Memory B cell (primary cell): Measurements from ENCODE around the gene ZNF148.

ENCODE experiments used
- ATAC-seq: fragments of 150-1000 bp; cut with Tn5 transposase; 2 replicates; pipeline ENCODE4 v1.10.0; 2021; ENCODE audit warnings: low read depth, mild to moderate bottlenecking, moderate library complexity
- DNase-seq, 2 donors: peaks; one replicate each; pipeline ENCODE4 v3.0.0; 2022; ENCODE audit warnings: low spot score in 2 of 2
- H3K27ac Mint-ChIP-seq: one replicate; pipeline ENCODE4 v1.8.0; 2022; ENCODE audit warnings: mild to moderate bottlenecking, moderate library complexity, mixed read lengths
- H3K27me3 Mint-ChIP-seq: one replicate; pipeline ENCODE4 v1.8.0; 2022; ENCODE audit warnings: mixed read lengths
- H3K36me3 Mint-ChIP-seq: one replicate; pipeline ENCODE4 v1.8.0; 2022; ENCODE audit warnings: mild to moderate bottlenecking, mixed read lengths
- H3K4me1 Mint-ChIP-seq: one replicate; pipeline ENCODE4 v1.8.0; 2022; ENCODE audit warnings: mixed read lengths
- H3K4me3 Mint-ChIP-seq: one replicate; pipeline ENCODE4 v1.8.0; 2022; ENCODE audit warnings: mild to moderate bottlenecking, moderate library complexity, mixed read lengths
- H3K9me3 Mint-ChIP-seq: one replicate; pipeline ENCODE4 v1.8.0; 2022; ENCODE audit warnings: mixed read lengths

Gene ZNF148

GRCh38 chr3:125206934-125207333 lies 168.2 kb downstream of the ZNF148 start:
- Mint-ChIP-seq H3K4me1 (peaks cover 5% of the 10 kb centered on the region), H3K9me3 (no peaks in the 10 kb centered on the region), H3K27me3 (peaks cover 12% of the 10 kb centered on the region), H3K4me3 (no peak overlapping the region), H3K36me3 (peaks cover 2% of the 10 kb centered on the region), H3K27ac (no peak overlapping the region)
- DNase-seq (no peak), ATAC-seq (no peak)

DNA sequence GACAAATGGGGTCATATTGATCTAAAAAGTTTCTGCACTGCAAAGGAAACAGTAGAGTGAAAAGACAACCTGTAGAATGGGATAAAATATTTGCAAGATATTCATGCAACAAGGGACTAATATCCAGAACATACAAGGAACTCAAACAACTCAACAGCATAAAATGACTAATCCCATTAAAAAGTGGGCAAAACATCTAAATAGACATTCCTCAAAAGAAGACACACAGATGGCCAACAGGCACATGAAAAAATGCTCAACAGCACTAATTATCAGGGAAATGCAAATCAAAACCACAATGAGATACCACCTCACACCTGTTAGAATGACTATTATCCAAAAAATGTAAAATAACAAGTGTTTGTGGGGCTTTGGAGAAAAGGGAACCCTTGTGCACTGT lies 171.4 kb downstream of the ZNF148 start:
- Mint-ChIP-seq H3K9me3 (no peaks in the 10 kb centered on the region), H3K36me3 (no peaks in the 10 kb centered on the region), H3K27me3 (peaks cover 3% of the 10 kb centered on the region), H3K4me3 (no peak overlapping the region), H3K27ac (no peak overlapping the region), H3K4me1 (peaks cover 5% of the 10 kb centered on the region)
- DNase-seq (no peak), ATAC-seq (no peak)

DNA sequence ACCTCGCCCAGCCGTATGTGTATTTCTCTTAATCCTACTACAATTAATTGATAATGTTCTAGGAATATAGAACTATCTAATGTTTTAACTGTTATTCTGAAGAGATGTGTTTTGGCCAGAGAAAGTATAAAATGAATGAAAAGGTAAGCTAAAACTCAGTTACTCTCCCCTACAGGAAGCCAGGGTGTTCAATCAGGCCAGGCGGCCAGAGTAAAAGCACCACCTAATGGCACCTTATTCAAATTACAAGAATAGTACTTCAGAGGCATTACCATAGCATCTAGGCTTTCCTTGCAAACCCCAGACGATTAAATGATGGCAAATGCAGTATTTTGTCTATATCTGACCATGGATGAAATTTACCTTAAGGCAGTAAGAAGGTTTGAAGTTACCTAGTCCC lies 172.9 kb downstream of the ZNF148 start:
- Mint-ChIP-seq H3K4me3 (no peak overlapping the region), H3K9me3 (no peaks in the 10 kb centered on the region), H3K4me1 (peaks cover 5% of the 10 kb centered on the region), H3K27me3 (no peaks in the 10 kb centered on the region), H3K36me3 (no peaks in the 10 kb centered on the region), H3K27ac (no peak overlapping the region)
- ATAC-seq: no peak
- DNase-seq: no peak

GRCh38 chr3:125200731-125201139 lies 174.4 kb downstream of the ZNF148 start:
- ATAC-seq: no peak
- no peaks in the 10 kb centered on the region for H3K27me3 Mint-ChIP-seq
- H3K27ac Mint-ChIP-seq: peak overlapping the region; percentile 45
- H3K9me3 Mint-ChIP-seq: no peaks in the 10 kb centered on the region
- peak overlapping the region; percentile 37 for H3K4me3 Mint-ChIP-seq
- no peak for DNase-seq
- peaks cover 5% of the 10 kb centered on the region for H3K4me1 Mint-ChIP-seq
- no peaks in the 10 kb centered on the region for H3K36me3 Mint-ChIP-seq

DNA sequence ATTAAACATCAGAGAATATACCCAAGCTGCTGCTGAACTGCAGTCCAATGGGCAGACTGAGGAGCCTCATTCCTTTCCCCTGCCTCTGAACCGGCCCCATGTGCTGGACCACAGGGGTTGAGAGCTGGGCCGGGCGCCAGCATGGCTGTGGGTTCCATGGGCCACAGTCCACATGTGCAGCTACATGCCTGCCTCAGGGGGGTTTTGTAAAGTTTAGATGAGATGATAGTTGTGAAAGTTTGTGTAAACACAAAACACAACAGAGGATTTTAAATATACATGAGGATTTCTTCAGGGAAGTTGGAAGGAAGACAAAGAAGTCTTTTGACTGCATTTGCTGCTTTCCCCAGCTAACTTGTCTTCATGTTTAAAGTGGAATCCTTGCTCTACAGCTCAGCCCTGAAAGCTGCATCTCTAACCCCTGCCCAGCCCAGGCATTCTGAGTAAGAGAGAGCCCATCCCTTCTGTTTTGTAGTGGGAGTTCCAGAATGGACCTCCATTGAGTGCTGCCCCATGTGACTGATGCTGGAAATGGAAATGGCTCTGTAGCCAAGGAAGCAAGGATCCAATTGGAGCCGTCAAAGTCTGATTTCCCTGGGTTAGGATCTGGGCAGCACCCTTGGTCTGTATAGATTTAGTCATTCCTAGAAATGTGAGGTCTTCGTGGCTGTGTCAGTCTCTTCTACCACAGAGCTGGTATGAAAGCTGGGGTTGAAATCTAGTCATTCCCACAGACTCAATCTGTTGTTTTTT lies 180.1 kb downstream of the ZNF148 start:
- peaks cover 17% of the 10 kb centered on the region for H3K4me1 Mint-ChIP-seq
- DNase-seq (no peak), ATAC-seq (no peak)
- peaks cover 2% of the 10 kb centered on the region for H3K27me3 Mint-ChIP-seq
- no peaks in the 10 kb centered on the region for H3K36me3 Mint-ChIP-seq
- no peaks in the 10 kb centered on the region for H3K9me3 Mint-ChIP-seq
- no peak overlapping the region for H3K27ac Mint-ChIP-seq
- no peak overlapping the region for H3K4me3 Mint-ChIP-seq

GRCh38 chr3:125194061-125194848 lies 180.9 kb downstream of the ZNF148 start:
- peaks cover 2% of the 10 kb centered on the region for H3K27me3 Mint-ChIP-seq
- ATAC-seq: no peak
- no peaks in the 10 kb centered on the region for H3K36me3 Mint-ChIP-seq
- H3K27ac Mint-ChIP-seq: no peak overlapping the region
- no peak overlapping the region for H3K4me3 Mint-ChIP-seq
- H3K9me3 Mint-ChIP-seq: no peaks in the 10 kb centered on the region
- H3K4me1 Mint-ChIP-seq: peaks cover 13% of the 10 kb centered on the region
- no peak for DNase-seq

- Mint-ChIP-seq H3K4me3 (peak overlapping the region; percentile 33), H3K27me3 (peaks cover 2% of the 10 kb centered on the region), H3K9me3 (no peaks in the 10 kb centered on the region), H3K4me1 (peaks cover 13% of the 10 kb centered on the region), H3K27ac (peak overlapping the region; percentile 56), H3K36me3 (no peaks in the 10 kb centered on the region)
- DNase-seq (peak; percentile 19 to 30), ATAC-seq (peak; percentile 90)
Measured at GRCh38 chr3:125192190-125193035, 182.7 kb downstream of the ZNF148 start.

DNA sequence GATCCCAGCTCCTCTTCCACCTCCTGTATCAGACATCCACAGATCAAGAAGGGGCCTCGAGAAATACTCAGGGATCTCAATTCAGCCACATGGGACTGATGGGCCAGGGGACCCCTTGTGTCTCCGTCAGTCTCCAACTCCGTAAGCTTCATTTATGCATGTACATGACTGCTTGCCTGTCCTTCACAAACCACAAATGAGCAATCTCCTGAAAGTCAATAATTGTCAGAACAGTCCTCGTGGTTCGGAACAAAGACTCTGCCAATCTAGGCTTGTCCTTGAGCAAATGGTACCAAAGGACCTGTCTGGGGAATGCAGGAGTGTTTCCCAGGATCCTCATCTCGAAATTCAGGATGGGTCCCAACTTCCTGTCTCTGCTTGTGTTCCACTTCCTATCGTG lies 183.4 kb downstream of the ZNF148 start:
- Mint-ChIP-seq H3K27me3 (peaks cover 2% of the 10 kb centered on the region), H3K4me3 (no peak overlapping the region), H3K27ac (no peak overlapping the region), H3K36me3 (no peaks in the 10 kb centered on the region), H3K9me3 (no peaks in the 10 kb centered on the region), H3K4me1 (peaks cover 13% of the 10 kb centered on the region)
- ATAC-seq (no peak), DNase-seq (no peak)

GRCh38 chr3:125191256-125191655 lies 183.9 kb downstream of the ZNF148 start:
- H3K9me3 Mint-ChIP-seq: no peaks in the 10 kb centered on the region
- ATAC-seq (no peak), DNase-seq (no peak)
- H3K36me3 Mint-ChIP-seq: no peaks in the 10 kb centered on the region
- peaks cover 13% of the 10 kb centered on the region for H3K4me1 Mint-ChIP-seq
- H3K27ac Mint-ChIP-seq: no peak overlapping the region
- H3K4me3 Mint-ChIP-seq: no peak overlapping the region
- peaks cover 2% of the 10 kb centered on the region for H3K27me3 Mint-ChIP-seq

- H3K9me3 Mint-ChIP-seq: no peaks in the 10 kb centered on the region
- peaks cover 13% of the 10 kb centered on the region for H3K4me1 Mint-ChIP-seq
- H3K36me3 Mint-ChIP-seq: no peaks in the 10 kb centered on the region
- ATAC-seq: no peak
- no peak overlapping the region for H3K27ac Mint-ChIP-seq
- no peak for DNase-seq
- no peak overlapping the region for H3K4me3 Mint-ChIP-seq
- H3K27me3 Mint-ChIP-seq: peaks cover 2% of the 10 kb centered on the region
Measured at GRCh38 chr3:125190786-125191185, 184.3 kb downstream of the ZNF148 start.

DNA sequence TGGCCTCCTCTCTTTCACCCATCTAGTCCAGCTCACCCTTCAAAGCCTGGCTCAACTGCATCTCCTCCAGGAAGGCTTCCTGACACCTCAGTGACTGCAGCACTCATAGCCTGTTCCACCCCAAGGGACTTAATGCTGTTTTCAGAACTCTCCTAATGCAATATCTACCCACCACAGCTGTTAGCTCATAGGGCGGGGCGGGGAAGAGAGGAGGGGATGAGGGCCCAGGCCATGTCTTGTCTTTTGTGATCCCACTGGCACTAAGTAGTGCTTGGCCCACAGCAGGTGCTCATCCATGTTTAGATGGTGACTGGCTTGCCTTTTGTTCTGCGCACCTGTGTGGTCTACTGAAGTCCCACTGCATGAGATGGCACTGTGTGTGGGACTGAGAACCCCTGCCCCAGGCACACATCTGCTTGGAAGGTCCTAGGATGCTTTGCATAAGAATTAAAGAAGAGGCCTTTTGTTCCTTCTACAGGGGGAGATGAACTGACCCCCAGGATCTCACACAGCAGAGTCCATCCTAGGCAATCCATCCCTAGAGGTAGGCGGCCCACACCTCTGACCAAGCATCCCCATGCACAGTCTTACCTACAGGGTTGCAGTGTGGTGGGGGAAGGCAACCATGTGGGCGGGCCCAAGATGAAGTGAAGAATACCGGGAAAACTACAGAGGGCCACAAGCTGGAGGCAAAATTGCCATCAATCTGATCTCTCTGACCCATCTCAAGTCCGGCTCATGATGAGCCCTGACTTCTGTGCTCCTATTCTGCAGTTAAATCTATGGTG lies 185.6 kb downstream of the ZNF148 start:
- Mint-ChIP-seq H3K4me1 (peaks cover 13% of the 10 kb centered on the region), H3K4me3 (no peak overlapping the region), H3K9me3 (no peaks in the 10 kb centered on the region), H3K36me3 (no peaks in the 10 kb centered on the region), H3K27ac (no peak overlapping the region), H3K27me3 (peaks cover 2% of the 10 kb centered on the region)
- DNase-seq: no peak
- no peak for ATAC-seq

- Mint-ChIP-seq H3K9me3 (no peaks in the 10 kb centered on the region), H3K36me3 (no peaks in the 10 kb centered on the region), H3K4me3 (no peak overlapping the region), H3K4me1 (peaks cover 13% of the 10 kb centered on the region), H3K27me3 (peaks cover 2% of the 10 kb centered on the region), H3K27ac (no peak overlapping the region)
- no peak for DNase-seq
- no peak for ATAC-seq
Measured at GRCh38 chr3:125188955-125189354, 186.2 kb downstream of the ZNF148 start.

- H3K4me3 Mint-ChIP-seq: no peak overlapping the region
- no peak overlapping the region for H3K27ac Mint-ChIP-seq
- peaks cover 10% of the 10 kb centered on the region for H3K4me1 Mint-ChIP-seq
- no peaks in the 10 kb centered on the region for H3K36me3 Mint-ChIP-seq
- DNase-seq (no peak), ATAC-seq (no peak)
- no peaks in the 10 kb centered on the region for H3K27me3 Mint-ChIP-seq
- H3K9me3 Mint-ChIP-seq: no peaks in the 10 kb centered on the region
Measured at GRCh38 chr3:125187599-125187910, 187.6 kb downstream of the ZNF148 start.
